Spleen (tissue), 7 donors: ENCODE measurements around the gene MFSD6L.

Source experiments
- CTCF ChIP-seq, 11 experiments: fragments of 200-600 bp in 7 of 11; fragments of 450-650 bp in 4 of 11; sonication (generic) in 4 of 11; IDR thresholded peaks in 8 of 11; conservative IDR thresholded peaks in 3 of 11; 1 replicate in 7 of 11; 2 replicates in 4 of 11; pipeline versions ENCODE4 v1.4.0 to v1.8.0; 2016 to 2021; ENCODE audit warnings: antibody characterized with exemption in 11 of 11, inconsistent platforms in 4 of 11, mild to moderate bottlenecking in 1 of 11
- POLR2A ChIP-seq, 3 donors: fragments of 450-650 bp; IDR thresholded peaks; one replicate each; pipeline ENCODE4 v1.5.1; 2017; ENCODE audit warnings: antibody characterized with exemption in 3 of 3, mild to moderate bottlenecking in 1 of 3
- POLR2AphosphoS5 ChIP-seq, 3 donors: sonication (generic); formaldehyde crosslinking; IDR thresholded peaks; one replicate each; pipeline ENCODE4 v1.5.1; 2017; ENCODE audit warnings: antibody characterized with exemption in 3 of 3
- donor health status: DM: no; HTN: no; CAD: no; lungs with moderate emphysema.
- donor health status: DM: no; HTN: no; CAD: no.
- donor health status: DM: no; HTN: no; CAD: no.

- TF ChIP-seq CTCF (IDR thresholded peaks at IDR 0.05 in 8 of 11, conservative IDR thresholded peaks at IDR 0.05 in 3 of 11): no peak
- no peak for TF ChIP-seq POLR2A (IDR thresholded peaks at IDR 0.05)
- no peak for TF ChIP-seq POLR2AphosphoS5 (IDR thresholded peaks at IDR 0.05)
Measured at GRCh38 chr17:8806253-8806925, 7.2 kb upstream of the MFSD6L start.
